ENCODE results near the gene PAX7. TPM values are rescaled to one million over a fixed set of nuclear protein-coding genes. Genes with fewer than 3 reads are reported as not detected.

The PAX7 gene
- total and polyA plus RNA-seq, 12 donors = not detected

DNA sequence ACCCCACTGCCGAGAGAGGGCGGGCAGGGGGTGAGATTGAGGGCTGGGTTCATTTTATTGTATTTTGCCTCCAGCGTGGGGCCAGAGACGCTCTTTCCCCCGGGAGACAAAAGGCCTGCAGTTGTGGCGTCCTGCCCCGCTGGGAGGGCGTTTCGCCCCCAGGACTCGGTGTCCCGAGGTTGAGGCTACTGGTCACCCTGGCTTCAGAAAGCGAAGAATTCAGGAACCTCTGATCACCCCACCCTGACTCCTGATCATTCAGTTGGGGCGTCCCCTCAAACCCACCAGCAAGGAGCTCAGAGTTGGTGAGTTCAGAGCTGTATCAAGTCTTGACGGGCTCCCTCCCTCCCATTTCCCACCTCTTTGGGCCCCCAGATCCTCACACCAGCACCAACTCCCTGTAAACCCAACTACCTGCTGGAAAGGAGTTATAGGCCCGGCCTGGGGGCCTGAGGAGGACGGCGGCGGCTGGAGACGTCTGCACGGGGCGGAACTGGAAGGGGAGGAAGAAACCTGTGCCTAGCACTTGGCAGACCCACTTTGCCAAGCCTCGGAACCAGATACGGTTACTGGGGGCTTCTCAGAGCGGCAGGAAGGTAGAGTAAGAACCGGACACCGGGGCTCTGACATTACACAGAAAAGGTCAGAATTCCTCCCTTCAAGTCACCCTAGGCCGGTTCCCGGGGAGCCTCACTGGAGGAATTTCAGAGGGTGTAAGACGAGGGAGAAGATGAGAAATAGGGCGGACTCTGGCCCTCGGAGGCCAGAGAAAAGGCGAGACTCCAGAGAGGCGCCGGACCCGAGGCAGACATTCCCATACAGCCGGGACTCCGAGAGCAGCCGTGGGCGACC is 761 bp upstream of the PAX7 start:
- WGBS, 2 donors = 13 to 17% methylated on average over 39 of the region's 39 CpGs
- H3K4me1 ChIP-seq = peaks cover 0 to 18% (median 9%) of the 10 kb centered on the region in 9 donors
- no peak overlapping the region for H3K27ac ChIP-seq
- H3K9me3 ChIP-seq = no peaks in the 10 kb centered on the region
- TF ChIP-seq, protein P1, sequence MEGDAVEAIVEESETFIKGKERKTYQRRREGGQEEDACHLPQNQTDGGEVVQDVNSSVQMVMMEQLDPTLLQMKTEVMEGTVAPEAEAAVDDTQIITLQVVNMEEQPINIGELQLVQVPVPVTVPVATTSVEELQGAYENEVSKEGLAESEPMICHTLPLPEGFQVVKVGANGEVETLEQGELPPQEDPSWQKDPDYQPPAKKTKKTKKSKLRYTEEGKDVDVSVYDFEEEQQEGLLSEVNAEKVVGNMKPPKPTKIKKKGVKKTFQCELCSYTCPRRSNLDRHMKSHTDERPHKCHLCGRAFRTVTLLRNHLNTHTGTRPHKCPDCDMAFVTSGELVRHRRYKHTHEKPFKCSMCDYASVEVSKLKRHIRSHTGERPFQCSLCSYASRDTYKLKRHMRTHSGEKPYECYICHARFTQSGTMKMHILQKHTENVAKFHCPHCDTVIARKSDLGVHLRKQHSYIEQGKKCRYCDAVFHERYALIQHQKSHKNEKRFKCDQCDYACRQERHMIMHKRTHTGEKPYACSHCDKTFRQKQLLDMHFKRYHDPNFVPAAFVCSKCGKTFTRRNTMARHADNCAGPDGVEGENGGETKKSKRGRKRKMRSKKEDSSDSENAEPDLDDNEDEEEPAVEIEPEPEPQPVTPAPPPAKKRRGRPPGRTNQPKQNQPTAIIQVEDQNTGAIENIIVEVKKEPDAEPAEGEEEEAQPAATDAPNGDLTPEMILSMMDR (IDR thresholded peaks at IDR 0.05) = no peak
- no peak overlapping the region for H3K4me3 ChIP-seq
- DNase-seq (no peak), ATAC-seq (no peak)
- H3K27me3 ChIP-seq = peaks cover 15 to 100% (median 99%) of the 10 kb centered on the region in 7 donors
- no peaks in the 10 kb centered on the region for H3K36me3 ChIP-seq
- intact Hi-C loops (cut with DNase I) = no loop called here

DNA sequence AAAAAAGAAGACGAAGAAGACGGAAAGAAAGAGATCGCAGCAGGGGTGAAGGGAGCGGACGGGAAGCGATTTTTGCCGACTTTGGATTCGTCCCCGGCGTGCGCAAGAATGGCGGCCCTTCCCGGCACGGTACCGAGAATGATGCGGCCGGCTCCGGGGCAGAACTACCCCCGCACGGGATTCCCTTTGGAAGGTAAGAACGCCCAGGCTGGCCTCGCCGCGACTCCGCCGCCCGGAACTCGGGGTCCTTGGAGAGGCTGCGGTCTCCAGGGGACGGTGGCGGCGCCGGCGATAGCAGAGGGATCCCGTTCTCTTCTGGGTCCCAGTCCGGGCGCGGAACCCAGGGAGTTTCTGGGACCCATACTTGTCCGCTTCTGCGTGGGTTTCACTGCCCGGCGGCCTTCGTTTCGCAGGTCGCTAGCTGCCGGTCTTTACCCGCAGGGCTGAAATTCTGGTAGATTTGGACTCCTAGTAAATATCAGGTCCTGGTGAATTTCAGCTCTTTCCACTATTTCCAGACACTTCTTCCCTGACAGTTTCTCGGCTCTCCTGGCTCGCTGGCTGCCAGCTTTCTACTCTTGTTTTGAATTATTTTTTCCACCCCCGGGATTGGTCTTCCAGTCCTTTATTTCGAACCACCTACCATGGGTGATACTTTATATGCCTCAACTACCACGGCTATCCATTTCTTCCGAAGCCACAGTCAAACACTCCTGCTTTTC is 1.0 kb downstream of the PAX7 start:
- DNase-seq = no peak
- WGBS, 2 donors = 1 to 3% methylated on average over 53 of the region's 53 CpGs
- no peaks in the 10 kb centered on the region for H3K9me3 ChIP-seq
- no peaks in the 10 kb centered on the region for H3K36me3 ChIP-seq
- peaks cover 23 to 100% (median 99%) of the 10 kb centered on the region in 7 donors for H3K27me3 ChIP-seq
- no peak for ATAC-seq
- H3K4me3 ChIP-seq = peak overlapping the region in 4 of 10 donors; percentile 4 to 32 (median 14)
- H3K4me1 ChIP-seq = peaks cover 0 to 18% (median 9%) of the 10 kb centered on the region in 9 donors
- TF ChIP-seq, protein P1 (IDR thresholded peaks at IDR 0.05) = no peak
- no peak overlapping the region for H3K27ac ChIP-seq
- intact Hi-C loops (cut with DNase I) = no loop called here

DNA sequence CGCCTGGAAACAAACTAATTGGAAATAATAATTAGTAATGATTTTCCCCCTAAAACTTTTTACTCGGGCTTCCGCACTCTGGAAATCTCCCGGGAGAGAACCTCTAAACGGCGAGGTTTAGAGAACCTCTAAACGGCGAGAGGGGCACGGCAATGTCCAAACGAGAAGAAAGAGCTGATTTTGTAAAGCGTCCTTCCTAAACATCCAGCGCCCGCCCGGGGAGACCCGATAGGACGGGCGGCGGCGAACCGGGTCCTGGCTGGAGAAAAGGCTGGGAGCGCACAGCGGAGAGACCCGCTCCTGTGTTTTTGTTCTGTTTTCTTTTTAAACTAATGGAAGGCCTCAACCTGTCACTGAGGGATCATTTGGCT is 1.6 kb downstream of the PAX7 start:
- no peak overlapping the region for H3K27ac ChIP-seq
- 2 to 5% methylated on average over 23 of the region's 23 CpGs for WGBS, 2 donors

More for the DNA sequence above, 1.6 kb downstream of the PAX7 start:
- Histone ChIP-seq H3K9me3 (no peaks in the 10 kb centered on the region), H3K4me1 (peaks cover 0 to 18% (median 9%) of the 10 kb centered on the region in 9 donors), H3K27me3 (peaks cover 28 to 100% (median 100%) of the 10 kb centered on the region in 7 donors), H3K4me3 (no peak overlapping the region), H3K36me3 (no peaks in the 10 kb centered on the region)
- intact Hi-C loops (cut with DNase I) = no loop called here
- ATAC-seq = no peak
- TF ChIP-seq, protein P1 (IDR thresholded peaks at IDR 0.05) = no peak
- no peak for DNase-seq
